HG02943 (cell line): ENCODE results near the gene ENG.
"Not testable (repeated sequence)": the region's sequence is repeated elsewhere in the genome, so short reads cannot be mapped to it uniquely, and the experiment has no call there.

Experiments
- ATAC-seq: cut with Tn5 transposase; IDR thresholded peaks from one replicate; pipeline ENCODE4 v1.9.1; 2021; ENCODE audit warnings: mild to moderate bottlenecking, low read depth, moderate library complexity; ENCODE audit not compliant: unreplicated experiment

ENG gene

DNA sequence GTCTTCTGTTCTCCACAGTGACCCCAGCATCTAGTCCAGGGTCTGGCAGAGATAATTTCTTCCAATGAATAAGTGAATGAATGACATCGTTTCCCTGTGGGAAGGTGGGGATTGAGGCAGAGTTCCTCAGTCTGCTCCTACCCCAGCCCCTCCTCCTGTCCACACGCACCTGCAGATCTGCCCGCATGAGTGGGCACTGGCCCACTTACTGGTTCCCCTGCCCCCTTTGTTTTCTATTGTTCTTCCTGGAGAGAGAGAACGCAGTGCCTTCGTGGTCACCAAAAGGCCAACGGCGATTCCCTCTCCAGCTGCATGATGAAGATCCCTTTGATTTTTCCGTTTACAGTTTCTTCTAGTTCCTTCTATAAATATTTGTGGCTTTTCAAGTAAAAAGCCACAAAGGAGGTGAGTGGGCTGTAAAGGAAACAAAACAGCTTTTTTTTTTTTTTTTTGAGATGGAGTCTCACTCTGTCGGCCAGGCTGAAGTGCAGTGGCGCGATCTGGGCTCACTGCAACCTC, 57.5 kb downstream of the ENG start:
- no peak for ATAC-seq

DNA sequence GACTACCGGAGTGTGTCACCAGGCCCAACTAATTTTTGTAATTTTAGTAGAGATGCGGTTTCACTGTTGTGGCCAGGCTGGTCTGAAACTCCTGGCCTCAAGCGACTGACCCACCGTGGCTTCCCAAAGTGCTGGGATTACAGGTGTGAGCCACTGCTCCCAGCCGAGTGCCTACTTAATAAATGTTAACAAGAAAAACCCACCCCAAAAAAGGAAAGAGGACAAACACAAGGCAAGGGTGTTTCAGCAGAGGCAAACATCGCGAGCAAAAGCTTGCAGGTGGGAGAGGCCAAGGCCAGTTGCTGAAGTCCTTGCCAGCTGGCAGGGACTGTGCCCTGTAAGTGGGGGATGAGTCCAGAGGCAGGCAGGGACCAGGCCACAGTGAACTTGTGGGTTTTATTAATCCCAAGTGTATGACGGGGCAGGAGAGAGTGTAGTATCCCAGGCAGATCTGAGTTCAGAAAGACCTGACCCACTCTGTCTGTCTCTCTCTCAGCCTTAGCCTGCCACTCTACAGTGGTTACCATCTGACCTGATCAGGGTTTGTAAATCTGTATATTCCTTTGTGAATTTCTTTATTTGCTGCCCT, 58.1 kb downstream of the ENG start:
- ATAC-seq: no peak

- ATAC-seq: no peak
These were observed 60.3 kb downstream of the ENG start for GRCh38 chr9:127794001-127794791.

- no peak for ATAC-seq
These were observed 61.3 kb downstream of the ENG start for GRCh38 chr9:127793093-127793708.

DNA sequence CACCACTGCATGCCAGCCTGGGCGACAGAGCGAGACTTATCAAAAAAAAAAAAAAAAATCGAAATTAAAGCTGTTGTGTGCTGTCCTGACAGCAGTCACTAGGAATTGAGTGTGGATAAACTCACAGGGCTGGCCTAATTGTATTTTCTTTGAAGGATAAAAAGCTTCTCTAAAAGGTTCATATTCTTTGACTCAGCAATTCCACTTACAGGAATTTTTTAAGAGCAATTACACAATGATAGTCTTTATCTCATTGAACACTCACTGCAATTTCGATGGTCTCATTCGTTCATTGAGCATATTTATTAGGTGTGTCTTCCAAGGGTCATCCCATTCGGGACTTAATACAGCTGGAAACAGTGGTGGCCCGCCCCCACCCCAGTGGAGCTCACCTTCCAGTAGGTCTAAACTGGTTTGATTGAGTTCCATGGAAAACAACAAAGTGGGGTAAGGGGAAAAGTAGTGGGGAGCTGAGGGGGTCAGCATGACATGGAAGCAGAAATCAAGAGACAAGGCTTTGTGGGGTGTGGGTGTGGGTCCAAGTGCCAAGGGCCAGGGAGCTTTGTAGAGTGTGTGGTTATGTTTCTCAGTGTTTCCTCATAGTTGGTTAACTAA, 61.9 kb downstream of the ENG start:
- no peak for ATAC-seq

DNA sequence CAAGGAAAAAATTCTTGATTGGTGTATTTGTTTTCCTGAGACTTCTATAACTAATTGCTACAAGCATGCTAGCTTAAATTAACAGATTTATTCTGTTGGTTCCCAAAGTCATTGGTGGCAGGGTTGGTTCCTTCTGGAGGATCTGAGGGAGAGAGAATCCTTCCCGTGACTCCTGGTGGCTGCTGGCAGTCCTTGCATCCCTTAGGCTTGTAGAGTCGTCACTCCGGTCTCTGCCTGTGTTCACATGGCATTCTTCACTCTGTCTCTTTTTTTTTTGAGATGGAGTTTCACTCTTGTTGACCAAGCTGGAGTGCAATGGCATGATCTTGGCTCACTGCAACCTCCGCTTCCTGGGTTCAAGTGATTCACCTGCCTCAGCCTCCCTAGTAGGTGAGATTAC, 63.4 kb downstream of the ENG start:
- no peak for ATAC-seq

DNA sequence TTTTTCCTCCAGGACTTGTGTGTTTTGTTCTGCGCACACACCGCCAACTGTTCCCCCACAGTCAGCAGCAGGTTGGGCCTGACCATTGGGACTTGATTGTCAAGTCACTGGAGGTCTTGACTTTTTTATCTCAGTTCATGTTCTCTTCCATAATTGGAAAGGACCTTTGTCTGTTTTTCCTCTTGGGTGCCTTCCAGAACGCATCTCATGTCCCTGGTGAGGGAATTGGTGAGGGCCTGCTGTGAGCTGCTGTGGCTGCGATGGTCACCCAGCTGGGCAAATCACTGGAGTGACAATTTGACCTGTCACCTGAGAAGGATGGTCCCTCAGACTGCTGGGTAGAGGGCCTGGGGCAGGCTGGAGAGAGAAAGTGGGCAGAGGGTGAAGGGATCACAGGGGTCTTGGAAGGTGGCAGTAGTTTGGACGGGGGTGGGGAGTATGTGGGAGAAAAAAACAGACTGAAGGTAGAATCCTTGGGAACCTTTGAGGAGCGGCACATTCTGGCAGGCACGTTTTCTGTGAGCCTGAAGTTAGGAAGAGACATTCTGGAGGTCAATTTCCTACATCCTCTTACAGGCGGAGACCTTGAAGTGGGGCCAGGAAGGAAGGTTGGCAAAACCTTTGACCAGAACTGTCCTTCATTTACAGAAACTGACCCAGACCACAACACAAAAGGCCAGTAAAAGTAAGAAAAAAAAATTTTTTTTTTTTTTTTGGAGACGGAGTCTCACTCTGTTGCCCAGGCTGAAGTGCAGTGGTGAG, 64.2 kb downstream of the ENG start:
- ATAC-seq: no peak

DNA sequence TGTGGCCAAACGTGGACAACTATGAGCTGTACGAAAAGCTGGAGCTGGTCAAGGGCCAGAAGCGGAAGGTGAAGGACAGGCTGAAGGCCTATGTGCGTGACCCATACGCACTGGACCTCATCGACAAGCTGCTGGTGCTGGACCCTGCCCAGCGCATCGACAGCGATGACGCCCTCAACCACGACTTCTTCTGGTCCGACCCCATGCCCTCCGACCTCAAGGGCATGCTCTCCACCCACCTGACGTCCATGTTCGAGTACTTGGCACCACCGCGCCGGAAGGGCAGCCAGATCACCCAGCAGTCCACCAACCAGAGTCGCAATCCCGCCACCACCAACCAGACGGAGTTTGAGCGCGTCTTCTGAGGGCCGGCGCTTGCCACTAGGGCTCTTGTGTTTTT, 65.3 kb downstream of the ENG start:
- no peak for ATAC-seq

GRCh38 chr9:127788337-127789011, 66.0 kb downstream of the ENG start:
- ATAC-seq: no peak

DNA sequence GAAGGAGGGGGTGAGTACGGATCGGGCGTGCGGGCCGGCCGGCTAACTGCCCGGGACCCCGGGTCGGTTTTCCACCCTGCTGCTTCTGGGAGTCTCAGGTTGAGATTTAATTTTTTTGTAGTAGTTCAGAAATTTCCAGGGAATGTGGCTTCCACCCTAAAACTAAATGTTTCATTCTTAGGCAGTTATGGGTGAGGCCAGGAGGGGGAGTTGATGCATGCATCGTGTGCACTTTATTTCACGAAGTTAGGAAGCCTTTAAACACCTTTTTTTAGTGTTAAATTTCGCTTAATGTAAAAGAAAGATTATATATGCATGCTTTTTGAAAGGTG, 67.7 kb downstream of the ENG start:
- no peak for ATAC-seq

- peak; percentile 55 for ATAC-seq
These were observed 68.3 kb downstream of the ENG start, which contains the start of gene CDK9 for GRCh38 chr9:127785933-127786772. Gene CDK9 (plus strand): TSS chr9:127786034. CDS start chr9:127786149, 115 bp downstream.

GRCh38 chr9:127785023-127785932, 69.2 kb downstream of the ENG start:
- peak; percentile 38 for ATAC-seq

- ATAC-seq: no peak
These were observed 71.1 kb downstream of the ENG start for GRCh38 chr9:127783111-127784008.

- no peak for ATAC-seq
These were observed 72.7 kb downstream of the ENG start for GRCh38 chr9:127781806-127782205.

GRCh38 chr9:127780909-127781308, 73.5 kb downstream of the ENG start:
- ATAC-seq: not testable (repeated sequence)

DNA sequence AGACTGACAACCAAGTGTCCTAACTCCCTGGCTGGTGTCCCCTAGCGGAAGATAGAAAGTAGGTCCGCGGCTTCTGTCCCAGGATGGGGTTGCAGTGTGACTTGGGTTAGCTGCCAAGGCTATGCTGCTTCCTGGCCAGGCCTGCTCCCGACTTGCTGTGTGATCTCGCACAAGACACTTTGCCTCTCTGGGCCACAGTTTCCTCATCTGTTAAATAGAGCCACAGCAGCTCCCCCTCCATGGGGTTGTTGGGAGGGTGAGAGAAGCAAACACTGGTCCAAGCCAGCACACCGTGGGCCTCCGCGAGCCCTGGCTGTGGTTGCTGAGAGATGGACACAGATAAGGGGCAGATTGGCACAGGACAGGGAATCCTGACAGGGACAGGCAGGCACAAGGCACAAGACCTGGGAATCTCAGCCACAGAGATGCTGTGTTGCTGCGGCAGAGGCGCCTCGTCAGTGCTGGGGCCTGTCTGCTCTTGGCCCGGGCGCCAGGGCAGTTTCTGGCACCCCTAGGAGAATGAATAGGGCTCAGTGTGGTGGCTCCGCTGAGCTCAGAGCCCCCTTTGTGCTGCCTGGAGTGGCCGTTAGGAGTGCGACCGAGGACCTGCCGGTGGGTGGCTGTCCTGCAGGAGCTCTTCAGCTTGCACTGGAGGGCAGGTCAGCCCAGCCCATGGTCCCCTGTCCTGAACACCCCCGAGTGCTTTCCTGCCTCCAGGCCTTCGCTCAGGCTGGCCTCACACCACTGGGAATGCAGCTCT, 74.2 kb downstream of the ENG start:
- ATAC-seq: no peak
